GM12865 (cell line): ENCODE data around the gene ANKRD23.

Experiments
- DNase-seq: peaks from one replicate; pipeline ENCODE4 v3.0.0; 2010; ENCODE audit warnings: low read depth
- H3K4me3 ChIP-seq: 2 replicates; pipeline ENCODE4 v1.5.1; 2011; ENCODE audit warnings: mild to moderate bottlenecking, low read depth, low read length, control low read depth
- TF ChIP-seq, protein P1 (sequence below): IDR thresholded peaks from 2 replicates; pipeline ENCODE4 v1.5.1; 2011; ENCODE audit warnings: low read length, control low read depth, low read depth, inconsistent platforms; ENCODE audit not compliant: insufficient read depth; ENCODE audit errors: missing control alignments

ANKRD23 gene

DNA sequence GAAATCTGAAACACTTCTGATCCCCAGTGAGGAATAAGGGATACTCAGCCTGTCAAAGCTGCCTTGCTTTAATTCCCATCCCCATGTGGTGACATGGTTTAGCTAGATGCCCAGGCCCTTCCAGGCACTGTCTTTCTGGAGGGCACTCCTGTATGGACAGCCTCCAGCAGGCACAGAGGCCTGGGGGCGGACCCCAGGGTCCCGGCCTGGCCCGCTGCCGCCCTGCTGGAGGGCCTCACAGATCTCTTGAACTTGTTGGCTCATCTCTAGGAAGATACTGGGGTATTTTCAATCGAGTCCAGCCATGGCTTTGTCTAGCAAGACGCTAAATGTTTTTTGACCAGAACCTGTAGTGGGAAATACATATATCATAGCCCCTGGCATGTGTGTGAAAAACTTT lies 48.7 kb downstream of the ANKRD23 start:
- DNase-seq: no peak
- no peak overlapping the region for H3K4me3 ChIP-seq
- TF ChIP-seq, protein P1, sequence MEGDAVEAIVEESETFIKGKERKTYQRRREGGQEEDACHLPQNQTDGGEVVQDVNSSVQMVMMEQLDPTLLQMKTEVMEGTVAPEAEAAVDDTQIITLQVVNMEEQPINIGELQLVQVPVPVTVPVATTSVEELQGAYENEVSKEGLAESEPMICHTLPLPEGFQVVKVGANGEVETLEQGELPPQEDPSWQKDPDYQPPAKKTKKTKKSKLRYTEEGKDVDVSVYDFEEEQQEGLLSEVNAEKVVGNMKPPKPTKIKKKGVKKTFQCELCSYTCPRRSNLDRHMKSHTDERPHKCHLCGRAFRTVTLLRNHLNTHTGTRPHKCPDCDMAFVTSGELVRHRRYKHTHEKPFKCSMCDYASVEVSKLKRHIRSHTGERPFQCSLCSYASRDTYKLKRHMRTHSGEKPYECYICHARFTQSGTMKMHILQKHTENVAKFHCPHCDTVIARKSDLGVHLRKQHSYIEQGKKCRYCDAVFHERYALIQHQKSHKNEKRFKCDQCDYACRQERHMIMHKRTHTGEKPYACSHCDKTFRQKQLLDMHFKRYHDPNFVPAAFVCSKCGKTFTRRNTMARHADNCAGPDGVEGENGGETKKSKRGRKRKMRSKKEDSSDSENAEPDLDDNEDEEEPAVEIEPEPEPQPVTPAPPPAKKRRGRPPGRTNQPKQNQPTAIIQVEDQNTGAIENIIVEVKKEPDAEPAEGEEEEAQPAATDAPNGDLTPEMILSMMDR: no peak

DNA sequence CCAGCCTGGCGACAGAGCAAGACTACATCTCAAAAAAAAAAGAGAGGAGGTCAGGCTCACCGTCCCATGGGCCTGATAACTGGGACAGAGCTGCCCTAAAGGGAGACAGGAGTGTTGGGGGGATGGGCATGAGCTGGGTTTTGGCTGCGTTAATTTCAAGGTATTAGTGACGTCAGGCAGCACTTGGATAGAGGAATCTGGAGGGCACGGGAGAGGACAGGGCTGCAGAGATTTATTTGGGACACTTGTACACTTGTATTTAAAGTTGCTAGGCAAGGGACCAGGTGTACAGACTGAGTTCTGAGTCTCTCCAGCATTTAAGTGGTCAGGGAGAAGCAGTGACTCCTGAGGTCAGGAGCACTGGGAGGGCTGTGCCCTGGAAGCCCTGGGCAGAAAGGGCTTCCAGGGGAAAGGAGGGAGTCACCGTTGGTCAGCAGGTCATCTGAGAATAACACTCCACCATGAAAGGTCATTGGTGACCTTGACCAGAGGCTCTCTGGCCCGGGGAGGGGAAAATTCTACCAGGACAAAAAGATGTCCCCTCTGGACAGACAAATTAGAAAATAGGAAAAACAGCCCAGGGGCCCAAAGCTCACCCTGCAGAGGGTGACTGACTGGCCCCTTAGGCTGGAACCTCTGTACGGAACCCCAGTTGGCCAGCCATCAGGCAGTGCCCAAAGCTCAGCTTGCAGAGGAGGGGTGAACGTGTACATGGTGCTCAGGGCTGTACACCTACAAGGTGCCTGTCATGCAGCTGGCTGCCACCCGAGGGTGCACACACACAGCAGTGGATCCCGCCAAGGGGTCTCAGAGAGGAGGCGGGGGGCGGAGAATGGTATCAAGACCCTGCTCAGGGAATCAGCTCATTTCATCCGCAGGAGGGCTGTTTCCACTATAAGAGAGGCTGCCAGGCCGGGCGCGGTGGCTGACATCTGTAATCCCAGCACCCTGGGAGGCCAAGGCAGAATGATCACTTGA lies 50.8 kb downstream of the ANKRD23 start:
- no peak overlapping the region for H3K4me3 ChIP-seq
- DNase-seq: no peak
- TF ChIP-seq, protein P1: no peak

DNA sequence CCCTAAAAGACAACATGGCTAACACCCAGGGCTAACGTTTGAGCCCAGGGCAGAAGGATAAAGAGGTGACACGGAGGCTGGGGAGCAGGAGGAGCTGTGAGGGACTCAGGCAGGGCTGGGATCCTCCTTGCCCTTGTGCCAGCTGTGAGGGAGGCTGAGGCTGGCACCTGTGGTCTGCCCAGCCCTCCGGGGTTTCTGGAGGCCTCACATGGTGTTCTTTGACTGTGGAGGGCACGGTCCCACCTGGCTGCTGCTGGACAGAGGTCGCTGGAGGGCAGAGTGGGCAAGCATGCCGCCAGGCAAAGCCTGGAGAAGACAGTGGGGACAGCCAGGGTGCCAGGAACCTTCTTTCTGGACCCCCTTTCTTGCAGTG lies 54.6 kb downstream of the ANKRD23 start:
- no peak for DNase-seq
- no peak overlapping the region for H3K4me3 ChIP-seq
- TF ChIP-seq, protein P1: no peak

DNA sequence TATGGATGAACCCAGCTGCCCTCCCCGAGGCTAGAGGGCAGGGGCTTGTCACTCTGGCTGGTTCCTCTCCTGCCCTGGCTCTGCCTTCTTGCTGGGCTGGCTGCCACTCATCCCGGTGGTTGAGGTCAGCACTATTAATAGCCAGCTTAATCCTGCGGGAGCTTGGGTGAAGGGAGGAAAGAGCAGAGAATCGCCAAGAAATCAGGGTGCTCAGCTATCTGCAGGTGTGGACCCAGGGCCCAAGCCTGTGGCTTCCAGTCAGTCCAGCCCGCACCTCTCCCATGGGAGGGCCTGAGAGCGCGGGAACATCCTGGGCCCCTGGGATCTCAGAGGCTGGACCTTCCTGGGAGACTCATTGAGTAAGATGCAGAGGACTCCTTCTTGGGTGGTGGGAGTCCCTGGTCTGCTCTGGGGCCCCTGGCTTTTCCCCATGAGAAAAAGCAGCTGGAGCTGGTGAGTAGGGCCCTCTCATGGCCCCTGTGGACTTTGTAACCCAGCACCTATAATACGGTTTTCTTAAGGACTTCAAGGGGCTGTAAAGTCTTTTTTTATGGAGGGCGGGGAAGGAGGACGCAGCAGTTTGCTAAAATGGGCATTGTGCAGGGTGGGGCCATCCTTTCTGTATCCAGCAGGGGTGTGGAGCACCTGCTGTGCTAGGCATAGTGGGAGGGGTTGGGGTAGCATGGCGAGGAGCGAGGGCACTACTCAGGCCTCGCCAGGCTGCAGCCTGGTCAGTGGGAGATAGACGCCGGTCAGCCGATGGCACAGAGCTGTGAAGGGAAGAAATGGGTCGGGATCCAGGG lies 55.2 kb downstream of the ANKRD23 start:
- DNase-seq: no peak
- TF ChIP-seq, protein P1: no peak
- no peak overlapping the region for H3K4me3 ChIP-seq
